Activated naive CD4-positive, alpha-beta T cell treated with anti-CD3 and anti-CD28 coated beads for 36 hours (primary cell): ENCODE data around the gene PHF19. TPM values are rescaled to one million over a fixed set of nuclear protein-coding genes. Genes with fewer than 3 reads are reported as not detected.

ENCODE experiments used
- CTCF ChIA-PET: fragments of 350-600 bp; sonication (Branson Sonifier 250); formaldehyde crosslinking; loops from one replicate; lab custom pipeline; 2021; ENCODE audit warnings: antibody characterized with exemption; lab: Charles Lee
- DNase-seq: peaks from one replicate; pipeline ENCODE4 v3.0.0-alpha.2; 2020
- H3K27ac Mint-ChIP-seq: one replicate; pipeline ENCODE4 v1.8.0; 2021; ENCODE audit warnings: mild to moderate bottlenecking, mixed read lengths
- H3K27me3 Mint-ChIP-seq: one replicate; pipeline ENCODE4 v1.8.0; 2021; ENCODE audit warnings: low read depth, mixed read lengths
- H3K36me3 Mint-ChIP-seq: one replicate; pipeline ENCODE4 v1.8.0; 2021; ENCODE audit warnings: low read depth, mixed read lengths
- H3K4me1 Mint-ChIP-seq: one replicate; pipeline ENCODE4 v1.8.0; 2021; ENCODE audit warnings: low read depth, mixed read lengths
- H3K4me3 Mint-ChIP-seq: one replicate; pipeline ENCODE4 v1.8.0; 2021; ENCODE audit warnings: mild to moderate bottlenecking, moderate library complexity, mixed read lengths
- H3K9me3 Mint-ChIP-seq: one replicate; pipeline ENCODE4 v1.8.0; 2021; ENCODE audit warnings: mixed read lengths
- intact Hi-C: fragments of 100-400 bp; cut with micrococcal nuclease; formaldehyde crosslinking; loops from one replicate; pipeline ENCODE4 v1.15.1; 2023
- total RNA-seq, 2 experiments: library from RNA; stranded (reverse); gene quantifications; one replicate each; pipeline ENCODE4 v1.2.3, GENCODE V29; 2021

The PHF19 gene
- total RNA-seq, 2 experiments from 2014 or later = 289 to 295 TPM

DNA sequence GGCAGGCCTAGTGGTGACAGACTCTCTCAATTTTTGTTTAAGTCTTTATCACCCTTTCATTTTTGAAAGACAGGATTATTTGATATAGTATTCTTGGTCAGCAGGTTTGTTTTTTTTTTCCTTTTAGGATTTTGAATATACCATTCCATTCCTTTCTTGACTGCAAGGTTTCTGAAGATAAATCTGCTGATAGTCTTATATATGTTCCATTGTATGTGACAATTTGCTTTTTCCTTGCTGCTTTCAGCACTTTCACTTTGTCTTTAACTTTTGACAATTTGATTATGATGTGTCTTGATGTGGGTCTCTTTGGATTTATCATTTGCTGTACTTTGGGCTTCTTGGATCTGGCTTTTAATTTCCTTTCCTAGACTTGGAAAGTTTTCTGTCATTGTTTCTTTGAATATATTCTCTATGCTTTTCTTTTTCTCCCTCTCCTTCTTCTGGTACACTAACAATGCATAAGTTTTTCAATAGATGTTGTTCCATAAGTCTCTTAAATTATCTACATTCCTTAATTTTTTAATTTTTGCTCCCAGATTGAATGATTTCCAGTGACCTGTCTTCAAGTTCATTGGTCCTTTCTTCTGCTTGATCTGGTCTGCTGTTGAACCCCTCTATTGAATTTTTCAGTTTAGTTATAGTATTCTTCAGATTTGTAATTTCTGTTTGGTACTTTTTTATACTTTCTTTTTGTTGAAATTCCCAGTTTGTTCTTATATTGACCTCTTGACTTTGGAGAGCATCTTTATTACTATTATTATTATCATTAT lies 69.2 kb downstream of the PHF19 start:
- Mint-ChIP-seq H3K27ac (peak overlapping the region; percentile 31), H3K4me1 (no peaks in the 10 kb centered on the region), H3K9me3 (peaks cover 33% of the 10 kb centered on the region), H3K36me3 (peaks cover 33% of the 10 kb centered on the region), H3K27me3 (no peaks in the 10 kb centered on the region), H3K4me3 (no peak overlapping the region)
- DNase-seq = no peak
- intact Hi-C loops = no loop called here
- CTCF ChIA-PET = no interaction called here

Other genes with a start within 250 kb of the PHF19 start
- 1 to 10 TPM; 3.8 TPM for gene MEGF9, start 162.7 kb downstream of the PHF19 start, total RNA-seq
- 10 to 100 TPM; 60.8 to 64.4 TPM for gene FBXW2, start 83.8 kb downstream of the PHF19 start, total RNA-seq
- 10 to 100 TPM; 62.1 to 63.5 TPM for gene PSMD5, start 34.3 kb downstream of the PHF19 start, total RNA-seq
- 10 to 100 TPM; 80.6 to 85.0 TPM for gene TRAF1, start 49.6 kb upstream of the PHF19 start, total RNA-seq
- 1 to 10 TPM in 1 of 2 experiments, under 1 TPM in 1; 0.99 to 1.6 TPM for gene C5, start 173.1 kb upstream of the PHF19 start, total RNA-seq
- 10 to 100 TPM; 59.4 to 63.6 TPM for gene CNTRL, start 197.8 kb upstream of the PHF19 start, total RNA-seq